Fibroblast of the conjunctiva (primary cell): ENCODE data around the gene FKBP3.
A peak's percentile ranks its signal among the peaks of the same experiment; 100 is the strongest.
"Not testable (repeated sequence)": the region's sequence is repeated elsewhere in the genome, so short reads cannot be mapped to it uniquely, and the experiment has no call there.

Experiments
- DNase-seq: peaks from one replicate; pipeline ENCODE4 v3.0.0-alpha.2; 2010; ENCODE audit warnings: low read depth

The FKBP3 gene

GRCh38 chr14:45112896-45113781 is 21.1 kb downstream of the FKBP3 start:
- no peak for DNase-seq

GRCh38 chr14:45104561-45104960 is 29.7 kb downstream of the FKBP3 start:
- DNase-seq = no peak

GRCh38 chr14:45103806-45104205 is 30.5 kb downstream of the FKBP3 start:
- DNase-seq = no peak

- DNase-seq = no peak
These were observed 38.1 kb downstream of the FKBP3 start for GRCh38 chr14:45096218-45096617.

- no peak for DNase-seq
These were observed 39.1 kb downstream of the FKBP3 start for GRCh38 chr14:45095143-45095542.

- DNase-seq = no peak
These were observed 40.0 kb downstream of the FKBP3 start for GRCh38 chr14:45094275-45094674.

GRCh38 chr14:45091710-45092109 is 42.6 kb downstream of the FKBP3 start:
- DNase-seq = no peak

GRCh38 chr14:45089813-45090212 is 44.5 kb downstream of the FKBP3 start:
- no peak for DNase-seq

- no peak for DNase-seq
These were observed 49.3 kb downstream of the FKBP3 start for GRCh38 chr14:45084946-45085346.

GRCh38 chr14:45083976-45084722 is 50.1 kb downstream of the FKBP3 start, which contains the start of gene PRPF39:
Gene PRPF39 (plus strand): TSS chr14:45084116. CDS start chr14:45095240, 11,124 bp downstream.
- DNase-seq = peak; percentile 79

- no peak for DNase-seq
These were observed 50.7 kb downstream of the FKBP3 start for GRCh38 chr14:45083617-45083975.

GRCh38 chr14:45082420-45082819 is 51.9 kb downstream of the FKBP3 start:
- DNase-seq = no peak

- DNase-seq = not testable (repeated sequence)
These were observed 53.2 kb downstream of the FKBP3 start for GRCh38 chr14:45081096-45081495.

- DNase-seq = not testable (repeated sequence)
These were observed 53.8 kb downstream of the FKBP3 start for GRCh38 chr14:45080416-45080968.

- DNase-seq = no peak
These were observed 56.0 kb downstream of the FKBP3 start for GRCh38 chr14:45078323-45078722.

- no peak for DNase-seq
These were observed 60.9 kb downstream of the FKBP3 start for GRCh38 chr14:45073231-45073879.

- DNase-seq = no peak
These were observed 62.2 kb downstream of the FKBP3 start for GRCh38 chr14:45072126-45072525.

- DNase-seq = no peak
These were observed 64.1 kb downstream of the FKBP3 start for GRCh38 chr14:45070215-45070614.

- no peak for DNase-seq
These were observed 65.9 kb downstream of the FKBP3 start for GRCh38 chr14:45068396-45068795.

GRCh38 chr14:45066667-45067066 is 67.6 kb downstream of the FKBP3 start:
- no peak for DNase-seq

- no peak for DNase-seq
These were observed 68.3 kb downstream of the FKBP3 start for GRCh38 chr14:45065956-45066355.
